ENCODE measurements around the gene LDLRAD4.

Gene LDLRAD4

DNA sequence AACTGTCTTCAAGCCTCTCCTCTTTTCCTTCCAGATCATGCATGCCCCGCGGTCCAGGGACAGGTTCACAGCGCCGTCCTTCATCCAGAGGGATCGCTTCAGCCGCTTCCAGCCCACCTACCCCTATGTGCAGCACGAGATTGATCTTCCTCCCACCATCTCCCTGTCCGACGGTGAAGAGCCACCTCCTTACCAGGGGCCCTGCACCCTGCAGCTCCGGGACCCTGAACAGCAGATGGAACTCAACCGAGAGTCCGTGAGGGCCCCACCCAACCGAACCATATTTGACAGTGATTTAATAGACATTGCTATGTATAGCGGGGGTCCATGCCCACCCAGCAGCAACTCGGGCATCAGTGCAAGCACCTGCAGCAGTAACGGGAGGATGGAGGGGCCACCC lies 426.5 kb downstream of the LDLRAD4 start:
- Histone ChIP-seq H3K9me3 (ENCODE audit: control insufficient read depth, insufficient read depth, low read length) (no peaks in the 10 kb centered on the region), H3K27ac (ENCODE audit: low read length) (no peak overlapping the region), H3K4me3 (ENCODE audit: low read length) (no peak overlapping the region), H3K27me3 (ENCODE audit: control insufficient read depth, insufficient read depth, low read length) (no peaks in the 10 kb centered on the region), H3K36me3 (ENCODE audit: control insufficient read depth, insufficient read depth, low read length) (no peaks in the 10 kb centered on the region), H3K4me1 (ENCODE audit: control insufficient read depth, insufficient read depth, low read length) (no peaks in the 10 kb centered on the region)
- DNase-seq (ENCODE audit: low read depth, low spot score), result no peak
- no CpG with 5 or more reads among the region's 16 CpGs for WGBS (ENCODE audit: insufficient coverage, insufficient read length)

GRCh38 chr18:13646633-13647032 lies 428.1 kb downstream of the LDLRAD4 start:
- Histone ChIP-seq H3K4me3 (ENCODE audit: low read length) (no peak overlapping the region), H3K27me3 (ENCODE audit: control insufficient read depth, insufficient read depth, low read length) (no peaks in the 10 kb centered on the region), H3K36me3 (ENCODE audit: control insufficient read depth, insufficient read depth, low read length) (no peaks in the 10 kb centered on the region), H3K27ac (ENCODE audit: low read length) (no peak overlapping the region), H3K9me3 (ENCODE audit: control insufficient read depth, insufficient read depth, low read length) (no peaks in the 10 kb centered on the region), H3K4me1 (ENCODE audit: control insufficient read depth, insufficient read depth, low read length) (no peaks in the 10 kb centered on the region)
- no peak for DNase-seq (ENCODE audit: low read depth, low spot score)
- WGBS (ENCODE audit: insufficient coverage, insufficient read length), result no CpG with 5 or more reads among the region's 4 CpGs

DNA sequence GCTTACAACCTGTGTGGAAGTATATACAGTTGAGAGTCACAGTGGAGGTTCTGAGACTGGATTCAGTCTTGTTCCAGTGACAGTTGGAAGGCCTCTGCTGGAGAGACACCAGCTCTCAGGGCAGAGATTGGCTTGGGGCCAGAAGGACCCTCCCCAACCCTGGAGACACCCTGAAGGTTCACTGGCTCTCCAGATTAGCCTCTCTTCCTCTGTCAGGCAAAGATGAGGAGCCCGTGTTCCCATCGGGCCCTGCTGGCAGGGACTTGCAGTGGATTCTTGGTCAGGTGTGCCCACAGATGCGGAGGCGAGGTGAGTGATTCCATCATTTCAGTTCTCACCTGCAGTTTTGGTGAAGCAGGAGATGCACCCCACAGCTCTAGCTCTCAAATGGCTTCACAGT lies 429.2 kb downstream of the LDLRAD4 start:
- H3K9me3 ChIP-seq (ENCODE audit: control insufficient read depth, insufficient read depth, low read length), result no peaks in the 10 kb centered on the region
- H3K36me3 ChIP-seq (ENCODE audit: control insufficient read depth, insufficient read depth, low read length), result no peaks in the 10 kb centered on the region
- WGBS (ENCODE audit: insufficient coverage, insufficient read length), result no CpG with 5 or more reads among the region's 4 CpGs
- no peaks in the 10 kb centered on the region for H3K4me1 ChIP-seq (ENCODE audit: control insufficient read depth, insufficient read depth, low read length)
- no peaks in the 10 kb centered on the region for H3K27me3 ChIP-seq (ENCODE audit: control insufficient read depth, insufficient read depth, low read length)
- no peak overlapping the region for H3K27ac ChIP-seq (ENCODE audit: low read length)
- no peak for DNase-seq (ENCODE audit: low read depth, low spot score)
- no peak overlapping the region for H3K4me3 ChIP-seq (ENCODE audit: low read length)

DNA sequence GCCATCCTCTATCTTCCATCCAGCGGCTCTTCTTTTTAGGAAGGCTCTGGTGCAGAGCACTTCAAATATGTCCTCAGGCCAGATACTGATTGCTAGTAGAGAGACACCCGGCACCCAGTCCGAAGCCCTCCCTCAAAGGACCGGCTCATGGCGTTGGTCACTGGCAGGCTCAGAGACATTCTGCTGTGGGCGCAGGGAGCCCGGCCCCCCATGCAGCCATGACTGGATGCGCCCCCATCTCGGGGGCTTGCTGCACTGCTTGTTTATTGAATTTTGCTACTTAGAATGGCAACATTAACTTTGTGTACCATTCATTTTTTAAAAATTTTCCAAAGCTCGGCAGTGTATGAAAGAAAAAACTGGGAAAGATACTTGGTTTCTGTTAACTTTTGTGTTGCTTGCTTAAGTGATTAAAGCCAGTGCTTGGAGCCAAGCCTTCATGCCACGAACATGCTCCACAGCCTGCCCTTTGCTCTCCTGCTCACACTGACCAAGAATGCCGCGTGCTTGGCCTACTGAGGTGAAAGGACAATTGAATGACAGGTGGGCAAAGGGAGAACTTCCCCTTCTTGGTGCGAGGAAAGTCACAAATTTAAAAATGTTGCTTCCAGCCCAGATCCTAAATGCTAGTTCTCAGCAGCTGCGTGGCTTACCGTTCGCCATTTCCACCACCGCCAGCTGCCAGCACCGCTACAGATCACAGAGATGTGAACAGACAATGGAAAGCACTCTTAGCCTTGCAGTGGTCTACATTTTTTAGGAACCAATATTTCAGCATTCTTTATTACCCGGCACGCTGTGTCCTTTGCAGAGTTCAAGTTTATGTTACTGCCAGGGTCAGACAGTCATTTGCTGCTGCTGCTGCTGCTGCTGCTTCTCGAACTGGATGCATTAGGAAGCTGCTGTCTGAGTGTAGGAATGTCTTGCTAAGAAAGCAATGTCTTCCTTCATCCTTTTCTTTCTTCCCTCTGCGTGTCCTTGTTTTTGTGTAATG lies 431.1 kb downstream of the LDLRAD4 start:
- H3K4me1 ChIP-seq (ENCODE audit: control insufficient read depth, insufficient read depth, low read length), result no peaks in the 10 kb centered on the region
- WGBS (ENCODE audit: insufficient coverage, insufficient read length), result no CpG with 5 or more reads among the region's 23 CpGs
- no peak for DNase-seq (ENCODE audit: low read depth, low spot score)

DNA sequence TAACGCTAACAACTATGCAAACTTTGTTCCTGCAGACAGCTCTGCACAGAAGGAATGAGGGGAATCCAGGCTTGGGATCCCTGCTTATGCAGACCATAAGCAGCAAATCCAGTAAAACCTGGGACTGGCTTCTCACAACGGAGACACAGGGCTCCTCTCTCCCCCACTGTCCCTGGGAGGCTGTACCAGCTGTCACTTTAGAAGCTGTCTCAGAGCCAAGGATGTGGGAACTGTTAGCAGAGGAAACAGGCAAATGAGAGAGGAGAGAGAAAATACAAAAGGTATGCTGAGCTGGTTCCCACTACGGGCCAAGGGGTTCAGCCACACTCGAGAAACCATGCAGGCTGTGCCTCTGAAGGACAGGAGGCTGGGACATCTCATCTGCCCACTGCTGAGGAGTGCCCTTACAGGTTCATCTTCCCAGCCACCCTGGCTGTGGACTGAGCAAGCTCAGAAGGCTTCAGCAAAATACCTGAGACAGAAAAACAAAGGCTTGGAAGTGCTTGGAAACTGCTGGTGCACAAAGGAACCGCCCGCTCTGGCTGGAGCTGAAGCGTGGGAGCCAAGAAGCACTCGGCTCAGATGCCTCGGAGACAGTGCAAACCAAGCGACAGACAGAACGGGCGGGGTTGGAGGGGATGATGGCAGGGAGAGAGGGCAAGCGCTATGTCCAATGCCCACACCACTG lies 435.3 kb downstream of the LDLRAD4 start:
- DNase-seq (ENCODE audit: low read depth, low spot score), result no peak
- Histone ChIP-seq H3K27ac (ENCODE audit: low read length) (no peak overlapping the region), H3K9me3 (ENCODE audit: control insufficient read depth, insufficient read depth, low read length) (no peaks in the 10 kb centered on the region), H3K36me3 (ENCODE audit: control insufficient read depth, insufficient read depth, low read length) (no peaks in the 10 kb centered on the region), H3K27me3 (ENCODE audit: control insufficient read depth, insufficient read depth, low read length) (no peaks in the 10 kb centered on the region), H3K4me3 (ENCODE audit: low read length) (no peak overlapping the region), H3K4me1 (ENCODE audit: control insufficient read depth, insufficient read depth, low read length) (no peaks in the 10 kb centered on the region)
- WGBS (ENCODE audit: insufficient coverage, insufficient read length), result no CpG with 5 or more reads among the region's 13 CpGs

More for the DNA sequence above, 431.1 kb downstream of the LDLRAD4 start:
- Histone ChIP-seq H3K36me3 (ENCODE audit: control insufficient read depth, insufficient read depth, low read length) (no peaks in the 10 kb centered on the region), H3K9me3 (ENCODE audit: control insufficient read depth, insufficient read depth, low read length) (no peaks in the 10 kb centered on the region), H3K4me3 (ENCODE audit: low read length) (no peak overlapping the region), H3K27me3 (ENCODE audit: control insufficient read depth, insufficient read depth, low read length) (no peaks in the 10 kb centered on the region), H3K27ac (ENCODE audit: low read length) (no peak overlapping the region)

DNA sequence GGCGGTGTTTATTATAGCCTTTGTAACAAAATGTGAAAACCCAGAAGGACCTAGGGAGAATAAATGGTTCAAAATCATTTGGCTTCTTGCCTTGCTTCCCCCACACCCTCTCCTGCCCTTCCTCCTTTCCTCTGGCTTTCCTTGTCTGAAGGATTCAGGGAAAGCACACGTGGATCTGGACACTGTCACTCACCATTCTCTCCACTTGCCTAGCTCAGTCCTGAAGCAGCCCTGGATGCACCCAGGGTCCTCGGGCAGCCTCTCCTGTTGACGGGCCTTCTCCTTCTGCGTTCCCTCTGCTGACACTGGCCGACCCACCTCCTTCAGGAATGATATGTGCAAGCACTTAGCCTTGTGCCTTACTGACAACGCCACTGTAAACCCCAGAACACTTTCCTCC lies 439.4 kb downstream of the LDLRAD4 start:
- H3K9me3 ChIP-seq (ENCODE audit: control insufficient read depth, insufficient read depth, low read length), result no peaks in the 10 kb centered on the region
- no peak for DNase-seq (ENCODE audit: low read depth, low spot score)
- no peak overlapping the region for H3K27ac ChIP-seq (ENCODE audit: low read length)
- no peaks in the 10 kb centered on the region for H3K27me3 ChIP-seq (ENCODE audit: control insufficient read depth, insufficient read depth, low read length)
- no peak overlapping the region for H3K4me3 ChIP-seq (ENCODE audit: low read length)
- H3K36me3 ChIP-seq (ENCODE audit: control insufficient read depth, insufficient read depth, low read length), result no peaks in the 10 kb centered on the region
- WGBS (ENCODE audit: insufficient coverage, insufficient read length), result no CpG with 5 or more reads among the region's 7 CpGs
- H3K4me1 ChIP-seq (ENCODE audit: control insufficient read depth, insufficient read depth, low read length), result no peaks in the 10 kb centered on the region

DNA sequence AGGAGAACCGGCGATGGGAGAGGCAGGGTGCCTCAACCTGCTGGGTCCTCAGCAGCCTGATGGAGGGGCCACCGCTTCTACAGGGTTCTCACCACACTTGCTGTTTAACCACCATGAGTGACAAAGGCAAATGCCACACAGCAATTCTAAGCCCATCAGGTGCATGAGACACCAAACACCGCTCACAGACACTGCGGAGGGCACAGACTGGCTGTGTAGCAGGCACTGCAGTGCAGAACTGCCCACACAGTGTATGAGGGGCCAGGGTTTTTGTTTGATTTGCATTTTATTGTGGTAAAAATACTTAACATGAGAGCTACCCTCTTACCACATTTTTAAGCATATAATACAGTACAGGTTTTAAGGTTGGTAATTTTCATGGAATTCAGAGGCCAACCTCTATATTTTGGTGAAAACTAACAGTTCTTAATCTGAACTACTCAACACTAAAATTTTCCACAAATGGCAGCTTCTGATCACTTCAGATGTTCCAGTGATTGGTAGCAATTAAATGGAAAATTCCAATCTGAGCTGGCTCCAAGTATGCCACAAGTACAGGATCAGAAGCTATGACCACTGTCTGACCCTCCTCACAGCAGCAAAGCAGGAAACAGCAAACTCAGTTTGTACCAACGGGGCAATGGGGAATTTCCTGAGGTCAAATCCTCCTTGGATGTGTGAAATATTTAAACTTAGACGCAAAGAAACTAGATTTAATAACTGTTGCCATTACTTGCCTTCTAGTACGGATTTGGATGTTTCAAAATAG lies 440.1 kb downstream of the LDLRAD4 start:
- no peaks in the 10 kb centered on the region for H3K9me3 ChIP-seq (ENCODE audit: control insufficient read depth, insufficient read depth, low read length)
- WGBS (ENCODE audit: insufficient coverage, insufficient read length), result no CpG with 5 or more reads among the region's 8 CpGs
- no peaks in the 10 kb centered on the region for H3K4me1 ChIP-seq (ENCODE audit: control insufficient read depth, insufficient read depth, low read length)
- H3K27me3 ChIP-seq (ENCODE audit: control insufficient read depth, insufficient read depth, low read length), result no peaks in the 10 kb centered on the region
- H3K36me3 ChIP-seq (ENCODE audit: control insufficient read depth, insufficient read depth, low read length), result no peaks in the 10 kb centered on the region
- H3K4me3 ChIP-seq (ENCODE audit: low read length), result no peak overlapping the region
- H3K27ac ChIP-seq (ENCODE audit: low read length), result no peak overlapping the region
- DNase-seq (ENCODE audit: low read depth, low spot score), result no peak

- no peak overlapping the region for H3K4me3 ChIP-seq (ENCODE audit: low read length)
- H3K9me3 ChIP-seq (ENCODE audit: control insufficient read depth, insufficient read depth, low read length), result no peaks in the 10 kb centered on the region
- H3K27ac ChIP-seq (ENCODE audit: low read length), result no peak overlapping the region
- H3K36me3 ChIP-seq (ENCODE audit: control insufficient read depth, insufficient read depth, low read length), result no peaks in the 10 kb centered on the region
- DNase-seq (ENCODE audit: low read depth, low spot score), result no peak
- WGBS (ENCODE audit: insufficient coverage, insufficient read length), result no CpG with 5 or more reads among the region's 5 CpGs
- no peaks in the 10 kb centered on the region for H3K4me1 ChIP-seq (ENCODE audit: control insufficient read depth, insufficient read depth, low read length)
- H3K27me3 ChIP-seq (ENCODE audit: control insufficient read depth, insufficient read depth, low read length), result no peaks in the 10 kb centered on the region
Observed at GRCh38 chr18:13660510-13660909, 441.9 kb downstream of the LDLRAD4 start.

DNA sequence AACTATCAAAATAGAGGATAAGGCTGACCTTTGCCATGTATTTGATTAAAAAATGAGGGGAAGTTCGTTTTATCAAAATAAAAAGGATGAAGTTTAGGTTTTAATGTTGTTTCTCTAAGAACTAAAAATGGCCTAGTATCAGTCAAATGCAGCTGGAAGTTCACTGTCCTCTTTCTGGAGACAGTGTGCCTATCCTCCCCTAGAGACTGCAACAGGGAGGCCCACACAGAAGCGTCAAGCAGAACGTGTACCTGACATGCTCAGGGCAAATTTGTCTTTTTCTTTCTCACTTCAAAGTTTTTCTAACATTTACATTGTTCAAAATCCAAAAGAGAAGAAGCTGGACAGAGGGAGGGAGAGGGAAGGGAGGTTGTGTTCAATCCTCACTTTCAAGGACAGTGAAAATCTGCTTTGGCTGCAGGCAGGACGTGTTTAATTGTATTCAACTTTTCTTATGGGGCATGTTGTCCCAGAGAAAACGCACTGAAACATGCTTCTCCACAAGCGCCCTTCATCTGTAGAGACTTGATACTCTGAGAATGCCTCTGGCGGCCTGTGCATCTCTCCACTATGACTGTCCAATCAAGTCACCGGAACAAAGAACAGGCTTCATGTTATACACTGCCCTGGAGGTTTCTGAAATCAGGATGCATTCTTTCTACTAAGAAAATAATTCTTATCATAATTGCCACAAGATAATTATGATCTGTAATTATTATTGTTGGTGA lies 442.7 kb downstream of the LDLRAD4 start:
- Histone ChIP-seq H3K4me1 (ENCODE audit: control insufficient read depth, insufficient read depth, low read length) (no peaks in the 10 kb centered on the region), H3K27ac (ENCODE audit: low read length) (no peak overlapping the region), H3K36me3 (ENCODE audit: control insufficient read depth, insufficient read depth, low read length) (no peaks in the 10 kb centered on the region), H3K9me3 (ENCODE audit: control insufficient read depth, insufficient read depth, low read length) (no peaks in the 10 kb centered on the region), H3K27me3 (ENCODE audit: control insufficient read depth, insufficient read depth, low read length) (no peaks in the 10 kb centered on the region), H3K4me3 (ENCODE audit: low read length) (no peak overlapping the region)
- no peak for DNase-seq (ENCODE audit: low read depth, low spot score)
- 100% methylated on average over 1 of the region's 8 CpGs for WGBS (ENCODE audit: insufficient coverage, insufficient read length)
